ENCODE results near the gene PKDREJ.
"Not testable (repeated sequence)": the region's sequence is repeated elsewhere in the genome, so short reads cannot be mapped to it uniquely, and the experiment has no call there.

Gene PKDREJ

DNA sequence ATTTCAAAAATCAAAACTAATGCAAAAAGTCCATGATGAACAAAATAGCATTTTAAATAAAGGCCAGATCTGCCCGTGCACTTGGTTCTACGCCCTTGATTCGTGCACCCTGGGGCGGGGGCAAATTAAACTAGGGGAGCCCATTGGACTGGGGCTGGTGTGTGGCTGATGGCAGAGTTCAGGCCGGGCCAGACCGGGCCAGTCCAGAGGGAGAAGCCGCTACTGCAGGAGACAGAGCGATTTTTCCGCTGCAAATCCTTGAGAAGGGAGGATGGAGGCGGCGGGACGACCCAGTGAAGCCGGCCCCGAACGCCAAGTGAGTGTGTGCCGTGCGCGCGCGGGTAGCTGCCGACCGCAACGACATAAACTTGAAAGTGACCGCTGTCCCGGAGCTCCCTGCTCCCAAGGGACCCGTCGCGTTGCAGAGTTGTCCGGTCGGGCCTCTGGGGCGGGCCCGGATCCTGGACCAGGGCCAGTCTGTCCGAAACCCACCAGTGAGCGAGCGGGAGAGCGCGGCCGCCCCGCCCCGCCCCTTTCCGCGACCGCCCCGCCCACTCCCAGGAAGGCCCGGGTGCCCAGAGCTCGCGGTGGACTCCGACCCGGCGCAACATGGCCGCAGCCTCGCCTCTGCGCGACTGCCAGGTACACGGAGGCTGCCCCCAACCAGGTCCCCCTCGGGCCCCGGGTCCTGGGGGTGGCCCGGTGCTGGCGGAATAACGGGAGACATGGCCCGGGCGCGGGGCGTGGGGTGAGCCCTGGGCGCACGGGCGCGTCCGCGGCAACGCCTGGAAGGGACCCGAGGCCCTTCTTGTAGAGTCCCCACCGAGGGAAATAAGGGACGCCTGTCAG lies 4.5 kb upstream of the PKDREJ start, which contains the start of gene TTC38:
TSS of gene TTC38 (plus strand) at position 578 of the 849 bp plus-strand sequence. CDS start at position 610, 32 bp downstream.
- Mint-ChIP-seq H3K27me3 (peaks cover 27% of the 10 kb centered on the region), H3K36me3 (ENCODE audit: low read depth) (peaks cover 33% of the 10 kb centered on the region), H3K9me3 (no peaks in the 10 kb centered on the region), H3K4me1 (ENCODE audit: low read depth) (peaks cover 35% of the 10 kb centered on the region), H3K4me3 (peak within 1 kb of the TSS; percentile 85), H3K27ac (peak within 1 kb of the TSS; percentile 77)
- intact Hi-C loops (cut with micrococcal nuclease), result loop anchor here (2.0 kb wide), 1 partner anchor 117 kb away; the partner anchor contains the start of gene PPARA

DNA sequence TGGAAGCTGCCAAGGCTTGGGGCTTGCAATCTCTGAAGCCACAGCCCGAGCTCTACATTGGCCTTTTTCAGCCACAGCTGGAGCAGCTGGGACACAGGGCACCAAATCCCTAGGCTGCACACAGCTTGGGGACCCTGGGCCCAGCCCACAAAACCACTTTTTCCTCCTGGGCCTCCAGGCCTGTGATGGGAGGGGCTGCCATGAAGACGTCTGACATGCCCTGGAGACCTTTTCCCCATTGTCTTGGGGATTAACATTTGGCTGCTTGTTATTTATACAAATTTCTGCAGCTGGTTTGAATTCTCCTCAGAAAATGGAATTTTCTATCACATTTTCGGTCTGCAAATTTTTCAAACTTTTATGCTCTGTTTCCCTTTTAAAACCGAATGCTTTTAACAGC lies 2.5 kb upstream of the PKDREJ start:
- H3K27ac Mint-ChIP-seq; intact Hi-C loops (cut with micrococcal nuclease); H3K9me3 Mint-ChIP-seq; H3K4me3 Mint-ChIP-seq: not testable (repeated sequence)
- peaks cover 47% of the 10 kb centered on the region for H3K27me3 Mint-ChIP-seq
- peaks cover 17% of the 10 kb centered on the region for H3K36me3 Mint-ChIP-seq (ENCODE audit: low read depth)
- peaks cover 40% of the 10 kb centered on the region for H3K4me1 Mint-ChIP-seq (ENCODE audit: low read depth)

- H3K27ac Mint-ChIP-seq; H3K36me3 Mint-ChIP-seq (ENCODE audit: low read depth); intact Hi-C loops (cut with micrococcal nuclease); H3K4me3 Mint-ChIP-seq; H3K9me3 Mint-ChIP-seq: not testable (repeated sequence)
- H3K4me1 Mint-ChIP-seq (ENCODE audit: low read depth), result peaks cover 40% of the 10 kb centered on the region
- H3K27me3 Mint-ChIP-seq, result peaks cover 52% of the 10 kb centered on the region
Measured at GRCh38 chr22:46264520-46264919, 1.4 kb upstream of the PKDREJ start.

- Mint-ChIP-seq H3K27me3 (peaks cover 52% of the 10 kb centered on the region), H3K9me3 (no peaks in the 10 kb centered on the region), H3K27ac (peak overlapping the region; percentile 53), H3K4me1 (ENCODE audit: low read depth) (peaks cover 42% of the 10 kb centered on the region), H3K4me3 (peak overlapping the region; percentile 68), H3K36me3 (ENCODE audit: low read depth) (no peaks in the 10 kb centered on the region)
- intact Hi-C loops (cut with micrococcal nuclease), result no loop called here
Measured at GRCh38 chr22:46262449-46263215, 511 bp downstream of the PKDREJ start.

GRCh38 chr22:46260038-46260437 lies 3.1 kb downstream of the PKDREJ start:
- Mint-ChIP-seq H3K27me3 (peaks cover 42% of the 10 kb centered on the region), H3K4me3 (no peak overlapping the region), H3K4me1 (ENCODE audit: low read depth) (peaks cover 37% of the 10 kb centered on the region), H3K36me3 (ENCODE audit: low read depth) (no peaks in the 10 kb centered on the region), H3K9me3 (no peaks in the 10 kb centered on the region), H3K27ac (no peak overlapping the region)
- intact Hi-C loops (cut with micrococcal nuclease), result no loop called here

DNA sequence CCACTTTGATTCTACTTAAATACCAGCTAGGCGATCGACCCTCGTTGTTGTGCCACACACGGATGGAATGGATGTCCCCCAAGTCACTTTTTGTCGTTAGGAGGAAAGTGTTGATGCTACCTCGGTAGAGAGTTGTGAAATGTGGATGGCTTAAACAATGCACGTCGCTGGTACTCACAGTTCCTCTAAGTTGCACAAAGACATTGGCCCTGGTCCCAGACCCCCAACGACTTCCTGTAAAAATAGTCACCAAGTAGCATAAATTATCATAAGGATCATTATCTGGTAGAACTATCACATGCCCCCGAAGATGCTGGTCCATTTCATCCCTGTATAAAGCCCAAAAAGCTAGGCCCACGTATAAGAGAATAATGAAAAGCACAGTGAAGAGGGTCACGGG lies 3.8 kb downstream of the PKDREJ start:
- intact Hi-C loops (cut with micrococcal nuclease), result no loop called here
- Mint-ChIP-seq H3K27me3 (peaks cover 37% of the 10 kb centered on the region), H3K4me1 (ENCODE audit: low read depth) (peaks cover 40% of the 10 kb centered on the region), H3K27ac (no peak overlapping the region), H3K9me3 (no peaks in the 10 kb centered on the region), H3K36me3 (ENCODE audit: low read depth) (no peaks in the 10 kb centered on the region), H3K4me3 (no peak overlapping the region)

DNA sequence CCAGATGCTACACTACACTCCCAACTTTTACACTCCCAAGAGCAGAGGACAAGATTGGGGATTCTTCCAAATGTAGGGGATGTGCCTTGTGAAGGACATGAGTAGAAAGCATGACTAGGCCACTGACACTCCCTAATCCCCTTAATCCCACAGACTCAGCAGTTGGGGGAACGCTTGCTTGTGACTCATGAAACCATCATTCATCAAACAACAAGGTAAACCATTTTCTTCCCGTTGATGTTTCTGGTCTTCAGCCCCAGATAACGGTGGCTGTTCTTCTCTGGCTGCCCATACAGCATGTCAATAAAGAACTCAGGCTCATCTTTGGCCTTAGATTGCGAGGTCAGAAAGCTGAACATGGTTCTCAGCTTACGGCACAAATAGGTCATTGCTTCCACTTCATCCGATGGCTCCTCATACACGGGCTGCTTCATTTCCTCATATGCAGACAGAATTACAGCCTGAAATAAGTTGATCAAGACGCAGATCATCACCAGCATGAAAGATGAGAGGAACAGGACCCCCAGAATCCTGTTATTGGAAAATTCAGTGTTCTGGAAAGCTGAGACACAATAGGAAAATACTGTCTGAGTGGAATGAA lies 6.7 kb downstream of the PKDREJ start:
- H3K27ac Mint-ChIP-seq, result no peak overlapping the region
- no peaks in the 10 kb centered on the region for H3K36me3 Mint-ChIP-seq (ENCODE audit: low read depth)
- peaks cover 13% of the 10 kb centered on the region for H3K27me3 Mint-ChIP-seq
- no peaks in the 10 kb centered on the region for H3K9me3 Mint-ChIP-seq
- intact Hi-C loops (cut with micrococcal nuclease), result no loop called here
- peaks cover 34% of the 10 kb centered on the region for H3K4me1 Mint-ChIP-seq (ENCODE audit: low read depth)
- H3K4me3 Mint-ChIP-seq, result no peak overlapping the region

DNA sequence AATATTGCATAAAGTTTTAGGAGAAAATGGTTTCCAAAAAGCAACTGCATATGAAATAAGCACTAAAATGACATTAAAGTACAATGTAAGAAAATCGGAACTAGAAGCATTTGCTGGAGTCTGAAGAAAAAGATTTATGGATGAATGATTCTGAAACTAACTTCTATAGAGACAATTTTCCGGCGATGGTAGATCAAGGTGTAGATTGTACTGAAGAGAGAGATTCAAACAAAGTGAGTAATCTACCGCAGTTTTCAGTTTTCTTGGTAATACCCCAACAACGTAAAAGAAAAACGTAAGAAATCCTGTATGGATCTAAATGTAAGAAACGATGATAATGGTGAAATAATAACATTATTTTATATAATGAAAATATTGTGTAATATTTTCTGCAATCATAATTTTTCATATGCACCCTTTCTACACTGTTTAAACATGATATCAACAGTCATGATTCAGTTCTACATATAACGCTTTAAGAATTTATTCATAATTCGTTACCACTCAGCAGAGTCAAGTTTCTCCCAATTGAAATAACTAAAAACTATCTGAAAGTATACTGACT lies 11.2 kb downstream of the PKDREJ start:
- no peak overlapping the region for H3K27ac Mint-ChIP-seq
- H3K9me3 Mint-ChIP-seq, result no peaks in the 10 kb centered on the region
- intact Hi-C loops (cut with micrococcal nuclease), result loop anchor here (5.0 kb wide), 1 partner anchor 40 kb away; no protein-coding TSS in a partner anchor
- H3K4me3 Mint-ChIP-seq, result no peak overlapping the region
- H3K27me3 Mint-ChIP-seq, result no peaks in the 10 kb centered on the region
- peaks cover 28% of the 10 kb centered on the region for H3K4me1 Mint-ChIP-seq (ENCODE audit: low read depth)
- H3K36me3 Mint-ChIP-seq (ENCODE audit: low read depth), result peaks cover 15% of the 10 kb centered on the region

- Mint-ChIP-seq H3K36me3 (ENCODE audit: low read depth) (peaks cover 22% of the 10 kb centered on the region), H3K27me3 (no peaks in the 10 kb centered on the region), H3K27ac (peak overlapping the region; percentile 91), H3K9me3 (no peaks in the 10 kb centered on the region), H3K4me1 (ENCODE audit: low read depth) (peaks cover 28% of the 10 kb centered on the region), H3K4me3 (peak overlapping the region; percentile 90)
- intact Hi-C loops (cut with micrococcal nuclease), result loop anchor here (5.0 kb wide), 1 partner anchor 41 kb away; no protein-coding TSS in a partner anchor
Measured at GRCh38 chr22:46251266-46251665, 11.9 kb downstream of the PKDREJ start.

GRCh38 chr22:46250783-46251125 lies 12.4 kb downstream of the PKDREJ start:
- Mint-ChIP-seq H3K4me3 (peak overlapping the region; percentile 90), H3K27ac (peak overlapping the region; percentile 91), H3K4me1 (ENCODE audit: low read depth) (peaks cover 28% of the 10 kb centered on the region), H3K36me3 (ENCODE audit: low read depth) (peaks cover 25% of the 10 kb centered on the region), H3K9me3 (no peaks in the 10 kb centered on the region), H3K27me3 (no peaks in the 10 kb centered on the region)
- intact Hi-C loops (cut with micrococcal nuclease), result loop anchor here (5.0 kb wide), 1 partner anchor 42 kb away; no protein-coding TSS in a partner anchor

- intact Hi-C loops (cut with micrococcal nuclease), result loop anchor here (5.0 kb wide), 1 partner anchor 42 kb away; no protein-coding TSS in a partner anchor
Measured at GRCh38 chr22:46250035-46250782, 12.9 kb downstream of the PKDREJ start, which contains the start of gene CDPF1. CDPF1 (minus strand) TSS chr22:46250293; CDS start chr22:46248284, 2,009 bp downstream.

GRCh38 chr22:46247443-46247975 lies 15.6 kb downstream of the PKDREJ start:
- Mint-ChIP-seq H3K27ac (no peak overlapping the region), H3K27me3 (no peaks in the 10 kb centered on the region), H3K36me3 (ENCODE audit: low read depth) (peaks cover 43% of the 10 kb centered on the region), H3K4me3 (no peak overlapping the region), H3K9me3 (no peaks in the 10 kb centered on the region), H3K4me1 (ENCODE audit: low read depth) (peaks cover 26% of the 10 kb centered on the region)
- intact Hi-C loops (cut with micrococcal nuclease), result loop anchor here (10.0 kb wide), 1 partner anchor 93 kb away; the partner anchor contains the start of gene PPARA

More at GRCh38 chr22:46250035-46250782, 12.9 kb downstream of the PKDREJ start, which contains the start of gene CDPF1:
- Mint-ChIP-seq H3K36me3 (ENCODE audit: low read depth) (peaks cover 27% of the 10 kb centered on the region), H3K27me3 (no peaks in the 10 kb centered on the region), H3K4me1 (ENCODE audit: low read depth) (peaks cover 28% of the 10 kb centered on the region), H3K9me3 (no peaks in the 10 kb centered on the region), H3K4me3 (peak within 1 kb of the TSS; percentile 90), H3K27ac (peak within 1 kb of the TSS; percentile 91)

Data from dendritic cell treated with granulocyte-macrophage colony-stimulating factor and Interleukin-4, amounts not matched to agents 40 ng/mL and 50 ng/mL, for 4 days (primary cell).